ENCODE data around the gene CKAP4. TPM values are rescaled to one million over a fixed set of nuclear protein-coding genes. Genes with fewer than 3 reads are reported as not detected.

The CKAP4 gene
- total and polyA plus RNA-seq, 12 donors = 12.9 to 63.2 (median 45.5) TPM

DNA sequence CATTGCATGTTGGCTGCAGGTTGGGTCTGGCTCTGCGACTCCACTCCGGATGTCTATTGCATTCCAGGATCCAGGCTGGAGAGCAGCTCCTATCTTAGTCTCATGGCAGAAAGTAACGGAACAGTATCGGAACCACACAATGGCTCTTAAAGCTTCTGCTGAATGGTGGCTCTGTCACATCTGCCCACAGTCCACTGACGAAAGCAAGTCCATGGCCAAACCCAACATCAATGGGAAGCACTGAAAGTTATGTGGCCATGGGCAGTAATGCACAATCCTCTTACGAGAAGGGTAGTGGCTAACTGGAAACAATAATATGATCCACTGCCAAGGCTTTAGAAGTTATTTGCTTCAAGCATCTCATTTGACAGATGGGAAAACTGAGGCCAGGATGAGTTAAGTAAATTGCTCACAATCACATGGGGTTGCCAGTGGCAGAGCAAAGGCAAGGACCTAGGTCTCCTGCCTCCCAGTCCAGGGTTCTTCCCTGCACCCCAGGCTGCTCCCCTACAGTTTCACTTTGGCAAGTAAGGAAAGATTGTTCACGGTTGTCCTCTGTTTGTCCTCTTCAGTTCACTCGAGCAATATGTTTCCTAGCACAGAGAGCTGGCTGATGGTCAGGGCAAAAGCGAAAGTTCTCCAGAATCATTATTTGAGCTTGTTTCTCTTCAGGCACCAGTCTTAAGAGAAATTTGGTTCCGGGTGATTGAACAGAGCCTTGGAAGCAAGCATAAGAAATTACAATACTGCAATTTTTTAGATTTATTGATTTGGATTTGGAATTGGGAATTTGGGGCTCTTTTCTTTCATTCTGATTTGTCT lies 54.2 kb downstream of the CKAP4 start:
- Histone ChIP-seq H3K27me3 (no peaks in the 10 kb centered on the region), H3K4me1 (peaks cover 0 to 27% (median 11%) of the 10 kb centered on the region in 9 donors), H3K36me3 (no peaks in the 10 kb centered on the region), H3K4me3 (no peak overlapping the region), H3K9me3 (no peaks in the 10 kb centered on the region), H3K27ac (no peak overlapping the region)
- intact Hi-C loops (cut with DNase I) = loop anchor here in 1 of 10 donors (5.0 kb wide), 1 partner anchor 36 kb away; no protein-coding TSS in a partner anchor
- ATAC-seq (no peak), DNase-seq (no peak)
- TF ChIP-seq, protein P1, sequence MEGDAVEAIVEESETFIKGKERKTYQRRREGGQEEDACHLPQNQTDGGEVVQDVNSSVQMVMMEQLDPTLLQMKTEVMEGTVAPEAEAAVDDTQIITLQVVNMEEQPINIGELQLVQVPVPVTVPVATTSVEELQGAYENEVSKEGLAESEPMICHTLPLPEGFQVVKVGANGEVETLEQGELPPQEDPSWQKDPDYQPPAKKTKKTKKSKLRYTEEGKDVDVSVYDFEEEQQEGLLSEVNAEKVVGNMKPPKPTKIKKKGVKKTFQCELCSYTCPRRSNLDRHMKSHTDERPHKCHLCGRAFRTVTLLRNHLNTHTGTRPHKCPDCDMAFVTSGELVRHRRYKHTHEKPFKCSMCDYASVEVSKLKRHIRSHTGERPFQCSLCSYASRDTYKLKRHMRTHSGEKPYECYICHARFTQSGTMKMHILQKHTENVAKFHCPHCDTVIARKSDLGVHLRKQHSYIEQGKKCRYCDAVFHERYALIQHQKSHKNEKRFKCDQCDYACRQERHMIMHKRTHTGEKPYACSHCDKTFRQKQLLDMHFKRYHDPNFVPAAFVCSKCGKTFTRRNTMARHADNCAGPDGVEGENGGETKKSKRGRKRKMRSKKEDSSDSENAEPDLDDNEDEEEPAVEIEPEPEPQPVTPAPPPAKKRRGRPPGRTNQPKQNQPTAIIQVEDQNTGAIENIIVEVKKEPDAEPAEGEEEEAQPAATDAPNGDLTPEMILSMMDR (IDR thresholded peaks at IDR 0.05) = no peak
- WGBS, 2 donors = 76 to 83% methylated on average over 10 of the region's 10 CpGs

DNA sequence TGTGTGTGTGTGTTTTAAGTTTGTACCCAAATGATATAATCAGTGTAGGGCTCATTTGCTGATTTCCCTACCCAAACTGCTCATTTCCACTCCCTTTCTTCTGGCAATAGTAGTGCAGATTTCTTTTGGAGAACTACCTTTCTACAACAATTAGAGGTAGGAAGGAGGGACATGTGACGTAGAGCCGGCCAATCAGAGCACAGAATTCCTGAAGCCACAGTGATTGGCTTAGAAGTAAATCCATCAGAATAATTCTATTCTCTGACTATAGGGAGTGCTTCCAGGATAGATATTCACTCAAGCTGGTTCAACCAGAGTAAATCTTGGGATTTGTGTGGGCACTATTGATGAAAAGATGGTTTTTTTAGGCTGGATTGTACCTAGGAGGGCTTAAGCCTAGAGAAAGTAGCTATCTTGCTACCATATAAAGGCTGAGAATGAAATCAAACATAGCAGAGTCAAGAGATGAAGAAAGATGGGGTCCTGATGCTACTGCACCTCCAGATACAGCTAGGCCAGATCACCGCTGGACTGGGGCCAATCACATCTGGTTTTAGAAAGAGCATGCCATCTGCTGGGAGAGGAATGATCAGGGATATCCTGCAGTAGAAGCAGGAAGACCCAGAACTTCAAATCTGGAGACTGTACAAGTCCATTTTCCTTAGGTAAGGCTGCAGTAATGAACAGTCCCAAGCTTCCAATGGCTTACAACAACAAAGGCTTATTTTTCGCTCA lies 55.0 kb downstream of the CKAP4 start:
- Histone ChIP-seq H3K27ac (no peak overlapping the region), H3K4me3 (no peak overlapping the region), H3K4me1 (peaks cover 0 to 27% (median 11%) of the 10 kb centered on the region in 9 donors), H3K36me3 (no peaks in the 10 kb centered on the region), H3K27me3 (no peaks in the 10 kb centered on the region), H3K9me3 (no peaks in the 10 kb centered on the region)
- ATAC-seq (no peak), DNase-seq (no peak)
- 95% methylated on average over 4 of the region's 4 CpGs for WGBS, 2 donors
- intact Hi-C loops (cut with DNase I) = loop anchor here in 1 of 10 donors (5.0 kb wide), 1 partner anchor 36 kb away; no protein-coding TSS in a partner anchor
- TF ChIP-seq, protein P1 (IDR thresholded peaks at IDR 0.05) = no peak

DNA sequence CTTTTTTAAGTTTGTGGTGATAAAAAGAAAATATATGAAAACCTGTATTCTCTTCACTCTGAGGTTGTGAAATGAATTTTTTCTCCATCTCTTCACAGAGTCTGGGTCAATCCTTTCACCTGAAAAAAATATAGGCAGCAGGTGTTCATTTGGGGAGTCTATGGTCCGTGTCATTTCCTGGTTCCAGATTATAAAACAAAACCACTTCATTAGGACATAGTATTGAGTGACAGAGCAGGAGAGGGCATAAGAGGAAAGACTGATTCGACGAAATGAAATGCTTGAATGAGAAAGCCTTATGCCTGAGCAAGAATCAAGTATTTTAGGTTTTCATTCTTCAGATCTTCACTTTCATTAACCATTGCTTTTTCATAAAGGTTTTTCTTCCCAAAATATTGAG lies 57.2 kb downstream of the CKAP4 start:
- Histone ChIP-seq H3K4me1 (peaks cover 0 to 19% (median 6%) of the 10 kb centered on the region in 9 donors), H3K36me3 (no peaks in the 10 kb centered on the region), H3K4me3 (no peak overlapping the region), H3K27me3 (peaks cover 0 to 16% (median 0%) of the 10 kb centered on the region in 7 donors), H3K27ac (no peak overlapping the region), H3K9me3 (no peaks in the 10 kb centered on the region)
- intact Hi-C loops (cut with DNase I) = loop anchor here in 1 of 10 donors (5.0 kb wide), 1 partner anchor 33 kb away; no protein-coding TSS in a partner anchor
- DNase-seq = no peak
- no peak for ATAC-seq
- TF ChIP-seq, protein P1 (IDR thresholded peaks at IDR 0.05) = no peak
- 89 to 93% methylated on average over 3 of the region's 3 CpGs for whole genome bisulfite sequencing, 2 donors

DNA sequence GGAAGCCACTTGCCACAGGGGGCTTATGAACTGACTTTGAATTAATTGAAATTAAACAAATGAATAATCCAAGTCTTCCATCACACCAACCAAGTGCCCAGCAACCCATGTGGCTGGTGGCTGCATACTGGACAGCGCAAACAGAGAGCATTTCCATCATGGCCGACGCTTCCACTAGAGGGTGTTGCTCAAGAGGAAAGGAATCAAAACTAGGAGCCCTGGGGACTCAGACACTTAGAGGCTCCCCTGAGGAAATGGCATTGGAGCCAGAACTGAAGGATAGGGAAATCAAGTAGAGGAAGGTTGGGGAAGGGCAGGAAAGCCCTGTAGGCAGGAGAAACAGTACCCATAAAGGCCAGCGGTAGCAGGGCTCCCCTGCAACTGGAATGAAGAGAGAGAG lies 58.5 kb downstream of the CKAP4 start:
- 87 to 90% methylated on average over 4 of the region's 4 CpGs for WGBS, 2 donors
- TF ChIP-seq, protein P1 (IDR thresholded peaks at IDR 0.05) = no peak
- no peak for DNase-seq

More for the DNA sequence above, 58.5 kb downstream of the CKAP4 start:
- Histone ChIP-seq H3K4me3 (no peak overlapping the region), H3K27me3 (peaks cover 0 to 16% (median 0%) of the 10 kb centered on the region in 7 donors), H3K27ac (no peak overlapping the region), H3K9me3 (no peaks in the 10 kb centered on the region), H3K36me3 (no peaks in the 10 kb centered on the region), H3K4me1 (peaks cover 0 to 8% (median 0%) of the 10 kb centered on the region in 9 donors)
- intact Hi-C loops (cut with DNase I) = no loop called here
- ATAC-seq = no peak

Measured in heart right ventricle (tissue), 16 donors.